Common myeloid progenitor, CD34-positive (primary cell): ENCODE data around the gene RPL18.
A peak's percentile ranks its signal among the peaks of the same experiment; 100 is the strongest.

Experiments
- CTCF ChIA-PET: fragments of 350-600 bp; sonication (Branson Sonifier 250); formaldehyde crosslinking; loops from one replicate; lab custom pipeline; 2021; ENCODE audit warnings: antibody characterized with exemption; lab: Charles Lee
- POLR2A ChIA-PET: fragments of 350-600 bp; sonication (Branson Sonifier 250); formaldehyde crosslinking; loops from one replicate; lab custom pipeline; 2021; ENCODE audit warnings: antibody characterized with exemption; lab: Charles Lee
- DNase-seq, 3 donors: peaks; one replicate each; pipeline versions ENCODE4 v3.0.0 to v3.0.0-alpha.2; 2013
- H3K27ac ChIP-seq, 2 experiments: 1 replicate in 1 of 2; 2 replicates in 1 of 2; pipeline ENCODE4 v1.7.0; 2013; ENCODE audit warnings: inconsistent platforms in 2 of 2, low read length in 2 of 2, mild to moderate bottlenecking in 2 of 2, low read depth in 1 of 2, moderate library complexity in 1 of 2; ENCODE audit not compliant: severe bottlenecking in 2 of 2, insufficient read depth in 1 of 2, poor library complexity in 1 of 2
- H3K27me3 ChIP-seq, 5 experiments: replicated peaks in 2 of 5; 1 replicate in 3 of 5; 2 replicates in 2 of 5; pipeline versions ENCODE4 v1.6.1 to v1.7.0; 2013; ENCODE audit warnings: low read length in 4 of 5, mild to moderate bottlenecking in 2 of 5, moderate library complexity in 2 of 5, inconsistent platforms in 1 of 5; ENCODE audit not compliant: insufficient read depth in 5 of 5, control insufficient read depth in 4 of 5
- H3K36me3 ChIP-seq, 4 experiments: 1 replicate in 2 of 4; 2 replicates in 2 of 4; pipeline versions ENCODE4 v1.6.1 to v1.7.0; 2013; ENCODE audit warnings: low read length in 3 of 4, control low read depth in 1 of 4, mild to moderate bottlenecking in 1 of 4; ENCODE audit not compliant: control insufficient read depth in 4 of 4, insufficient read depth in 4 of 4
- H3K4me1 ChIP-seq, 4 experiments: 1 replicate in 3 of 4; 2 replicates in 1 of 4; pipeline versions ENCODE4 v1.6.1 to v1.7.1; 2013; ENCODE audit warnings: low read length in 3 of 4, mild to moderate bottlenecking in 3 of 4, control low read depth in 1 of 4, inconsistent platforms in 1 of 4, moderate library complexity in 1 of 4; ENCODE audit not compliant: control insufficient read depth in 4 of 4, insufficient read depth in 4 of 4; ENCODE audit errors: control extremely low read depth in 1 of 4
- H3K4me3 ChIP-seq, 7 experiments: 1 replicate in 4 of 7; 2 replicates in 3 of 7; pipeline versions ENCODE4 v1.5.1 to v1.7.0; 2013; ENCODE audit warnings: mild to moderate bottlenecking in 7 of 7, low read length in 6 of 7, moderate library complexity in 6 of 7, inconsistent platforms in 2 of 7, low read depth in 2 of 7, control low read depth in 1 of 7; ENCODE audit not compliant: insufficient read depth in 4 of 7, control insufficient read depth in 1 of 7; ENCODE audit errors: extremely low read depth in 1 of 7
- H3K9me3 ChIP-seq, 5 experiments: 1 replicate in 4 of 5; 2 replicates in 1 of 5; pipeline versions ENCODE4 v1.6.1 to v1.7.1; 2013; ENCODE audit warnings: low read length in 4 of 5, mild to moderate bottlenecking in 2 of 5, inconsistent platforms in 1 of 5, low read depth in 1 of 5, moderate library complexity in 1 of 5; ENCODE audit not compliant: control insufficient read depth in 4 of 5, insufficient read depth in 2 of 5; ENCODE audit errors: control extremely low read depth in 1 of 5
- WGBS: methylation state at CpG from one replicate; pipeline ENCODE4 v1.1.5; 2013; ENCODE audit not compliant: insufficient coverage; 5-methylcytosine and 5-hydroxymethylcytosine counted together

Gene RPL18

GRCh38 chr19:48627201-48627864 lies 8.4 kb upstream of the RPL18 start:
- no peak for DNase-seq
- H3K4me3 ChIP-seq: no peak overlapping the region
- WGBS: 100% methylated on average over 2 of the region's 6 CpGs
- peaks cover 0 to 32% (median 29%) of the 10 kb centered on the region in 4 experiments for H3K4me1 ChIP-seq
- H3K27ac ChIP-seq: no peak overlapping the region
- H3K9me3 ChIP-seq: no peaks in the 10 kb centered on the region
- ChIA-PET CTCF (no interaction called here), POLR2A (interaction anchor here (0.6 kb wide), 1 partner anchor 1143 kb away, joined by 5 read pairs; the partner anchor contains the start of gene KPTN)
- peaks cover 0 to 19% (median 13%) of the 10 kb centered on the region in 4 experiments for H3K36me3 ChIP-seq
- no peaks in the 10 kb centered on the region for H3K27me3 ChIP-seq

GRCh38 chr19:48625891-48626327 lies 6.9 kb upstream of the RPL18 start:
- H3K27me3 ChIP-seq: no peaks in the 10 kb centered on the region
- peaks cover 0 to 31% (median 25%) of the 10 kb centered on the region in 4 experiments for H3K4me1 ChIP-seq
- H3K27ac ChIP-seq: no peak overlapping the region
- WGBS: 96% methylated on average over 26 of the region's 30 CpGs
- POLR2A ChIA-PET: no interaction called here
- DNase-seq: no peak
- no peaks in the 10 kb centered on the region for H3K9me3 ChIP-seq
- CTCF ChIA-PET: no interaction called here
- no peak overlapping the region for H3K4me3 ChIP-seq
- H3K36me3 ChIP-seq: peaks cover 0 to 16% (median 12%) of the 10 kb centered on the region in 4 experiments

- Histone ChIP-seq H3K4me1 (peaks cover 0 to 27% (median 18%) of the 10 kb centered on the region in 4 experiments), H3K27me3 (no peaks in the 10 kb centered on the region), H3K9me3 (no peaks in the 10 kb centered on the region), H3K4me3 (peak overlapping the region in 3 of 7 experiments; percentile 63 to 73 (median 64)), H3K27ac (peak overlapping the region; percentile 15 to 68), H3K36me3 (peaks cover 0 to 16% (median 12%) of the 10 kb centered on the region in 4 experiments)
- no peak for DNase-seq
- WGBS: 84% methylated on average over 17 of the region's 24 CpGs
- POLR2A ChIA-PET: no interaction called here
- CTCF ChIA-PET: interaction anchor here (2.3 kb wide), 1 partner anchor 8 kb away, joined by 6 read pairs; no protein-coding TSS in a partner anchor
These were observed 6.1 kb upstream of the RPL18 start for GRCh38 chr19:48624791-48625723.

GRCh38 chr19:48624067-48624594 lies 5.2 kb upstream of the RPL18 start:
- ChIA-PET CTCF (interaction anchor here (0.8 to 2.3 kb wide), 5 partner anchors 8 to 15 kb away, joined by 3 to 6 read pairs (median 3); no protein-coding TSS in a partner anchor), POLR2A (interaction anchor here (0.5 to 1.1 kb wide), 3 partner anchors 143 to 1829 kb away, joined by 3 to 5 read pairs (median 4); no protein-coding TSS in a partner anchor)
- WGBS: 2% methylated on average over 27 of the region's 40 CpGs
- Histone ChIP-seq H3K36me3 (peaks cover 0 to 16% (median 10%) of the 10 kb centered on the region in 4 experiments), H3K4me1 (peaks cover 0 to 30% (median 20%) of the 10 kb centered on the region in 4 experiments), H3K4me3 (peak overlapping the region; percentile 8 to 73 (median 63)), H3K27me3 (no peaks in the 10 kb centered on the region), H3K9me3 (no peaks in the 10 kb centered on the region), H3K27ac (peak overlapping the region; percentile 15 to 77)
- peak; percentile 97 to 98 (median 98) for DNase-seq

- ChIA-PET POLR2A (interaction anchor here (0.5 to 1.1 kb wide), 3 partner anchors 143 to 221 kb away, joined by 4 to 5 read pairs (median 4); no protein-coding TSS in a partner anchor), CTCF (interaction anchor here (0.8 to 2.3 kb wide), 5 partner anchors 8 to 15 kb away, joined by 3 to 6 read pairs (median 3); no protein-coding TSS in a partner anchor)
- no peak for DNase-seq
- Histone ChIP-seq H3K4me1 (peaks cover 0 to 30% (median 20%) of the 10 kb centered on the region in 4 experiments), H3K27me3 (no peaks in the 10 kb centered on the region), H3K27ac (peak overlapping the region; percentile 23 to 77), H3K4me3 (peak overlapping the region in 6 of 7 experiments; percentile 43 to 73 (median 60)), H3K36me3 (peaks cover 0 to 15% (median 9%) of the 10 kb centered on the region in 4 experiments), H3K9me3 (no peaks in the 10 kb centered on the region)
- WGBS: 58% methylated on average over 8 of the region's 8 CpGs
These were observed 4.6 kb upstream of the RPL18 start for GRCh38 chr19:48623556-48624066.
